ENCODE results near the gene CORIN.

GRCh38 chr4:47662975-47663374, 174.9 kb downstream of the CORIN start:
- no peak for TF ChIP-seq CTCF (IDR thresholded peaks at IDR 0.05)
- TF ChIP-seq POLR2A (IDR thresholded peaks at IDR 0.05): no peak
- no peak for TF ChIP-seq POLR2AphosphoS5 (IDR thresholded peaks at IDR 0.05)

Data from suprapubic skin (tissue), 4 donors.